GM19239 (cell line): ENCODE results near the gene TMEM41A.
"Not testable (repeated sequence)": the region's sequence is repeated elsewhere in the genome, so short reads cannot be mapped to it uniquely, and the experiment has no call there.

Experiments
- DNase-seq: peaks from one replicate; pipeline ENCODE4 v3.0.0; 2011; ENCODE audit warnings: low spot score; ENCODE audit not compliant: insufficient read length
- FAIRE-seq: peaks from 2 replicates; lab custom pipeline; 2011; peaks lifted over from hg19 to GRCh38; lab: Jason Lieb, UNC

The TMEM41A gene

DNA sequence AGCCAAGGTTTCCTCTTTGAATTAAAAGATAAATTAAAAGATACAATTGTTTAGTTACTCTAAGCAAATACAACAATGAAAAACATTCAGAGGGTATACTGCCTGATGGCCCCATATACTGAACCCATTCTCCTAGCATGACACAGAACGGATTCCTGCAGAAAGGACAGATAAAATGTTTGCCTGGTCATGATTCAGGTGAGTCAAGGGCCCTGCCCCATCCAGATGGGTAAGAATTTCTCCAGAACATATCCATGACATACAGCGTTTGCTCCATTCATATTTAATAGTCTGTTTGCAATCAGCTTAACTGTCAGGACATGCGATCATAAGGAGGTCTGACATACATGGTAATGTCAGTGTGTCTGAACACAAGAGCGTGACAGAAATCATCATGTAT lies 8.6 kb downstream of the TMEM41A start:
- no peak for FAIRE-seq
- DNase-seq, result no peak

DNA sequence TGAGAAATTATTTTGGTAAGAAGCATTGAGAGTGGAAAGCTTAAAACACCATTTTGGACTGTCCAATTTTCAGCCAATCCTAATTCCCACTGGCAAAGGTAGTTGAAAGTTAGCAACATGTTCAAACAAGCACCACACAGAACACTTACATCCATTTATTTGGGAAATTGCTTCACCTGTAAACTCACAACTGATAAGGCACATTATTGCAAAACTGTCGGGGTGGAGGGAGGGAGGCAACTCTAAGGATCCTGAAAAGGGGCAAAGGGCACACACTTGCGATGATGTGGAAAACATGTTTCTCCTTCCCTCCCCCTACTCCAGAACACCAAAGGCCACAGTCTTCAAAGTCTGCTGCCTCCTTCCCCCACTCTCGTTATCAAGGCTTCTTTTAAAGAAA lies 9.4 kb downstream of the TMEM41A start:
- FAIRE-seq (no peak), DNase-seq (no peak)

DNA sequence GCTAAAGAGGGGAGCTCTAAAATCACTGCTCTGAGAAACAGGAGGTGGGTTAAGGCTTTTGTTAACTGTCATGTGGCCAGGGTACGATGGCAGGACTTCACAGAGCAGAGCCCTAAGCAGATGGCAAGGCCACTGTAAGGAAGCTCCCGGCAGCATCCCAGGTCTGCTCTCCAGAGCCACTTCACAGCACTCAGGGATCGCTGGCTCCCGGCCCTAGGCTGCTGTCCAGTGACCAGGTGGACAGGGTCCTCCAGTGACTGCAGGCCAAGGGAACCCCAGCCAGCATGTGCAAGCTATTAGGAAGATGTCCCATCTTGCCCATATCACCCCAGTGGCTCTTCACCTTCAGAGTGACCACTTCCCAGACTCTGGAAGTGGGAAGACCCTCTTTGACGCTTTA lies 10.4 kb downstream of the TMEM41A start:
- FAIRE-seq, result no peak
- no peak for DNase-seq

DNA sequence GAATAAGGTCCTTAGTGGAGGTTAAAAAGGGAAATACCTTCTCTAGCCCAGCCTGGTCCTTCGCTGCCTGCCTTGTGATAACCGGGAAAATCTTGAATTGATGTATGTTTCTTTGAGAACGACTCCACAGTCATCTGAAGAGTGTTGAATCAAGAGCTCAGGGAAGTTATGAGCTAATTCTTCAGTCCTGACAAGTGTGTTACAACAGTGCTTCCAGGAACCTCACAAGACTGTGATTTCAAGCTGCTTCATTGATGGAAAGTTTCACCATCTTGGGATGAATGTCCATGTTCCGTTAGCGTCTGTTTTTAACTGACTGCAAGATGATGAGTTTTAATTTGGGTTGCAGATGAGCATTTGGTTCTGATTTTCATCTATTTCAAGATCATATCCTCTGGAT lies 12.4 kb downstream of the TMEM41A start:
- DNase-seq (no peak), FAIRE-seq (no peak)

DNA sequence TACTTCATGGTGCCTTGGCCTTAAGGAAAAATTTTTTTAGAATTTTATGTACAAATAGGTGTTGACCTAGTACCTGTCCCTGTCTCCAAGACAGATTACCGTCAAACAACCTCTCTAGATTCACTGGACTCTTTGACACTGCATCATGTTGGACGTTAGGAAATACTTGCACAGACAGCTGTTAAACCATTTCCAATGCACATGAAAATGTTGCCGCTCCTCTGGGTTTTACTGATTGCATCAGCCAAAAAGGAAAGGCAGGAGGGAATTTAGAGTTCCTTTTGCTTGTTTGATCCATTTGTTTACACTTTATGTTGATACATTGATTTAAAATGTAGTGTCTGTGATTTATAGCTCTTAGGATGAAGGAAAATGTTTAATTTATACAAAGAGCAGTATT lies 14.5 kb downstream of the TMEM41A start:
- FAIRE-seq, result no peak
- no peak for DNase-seq

DNA sequence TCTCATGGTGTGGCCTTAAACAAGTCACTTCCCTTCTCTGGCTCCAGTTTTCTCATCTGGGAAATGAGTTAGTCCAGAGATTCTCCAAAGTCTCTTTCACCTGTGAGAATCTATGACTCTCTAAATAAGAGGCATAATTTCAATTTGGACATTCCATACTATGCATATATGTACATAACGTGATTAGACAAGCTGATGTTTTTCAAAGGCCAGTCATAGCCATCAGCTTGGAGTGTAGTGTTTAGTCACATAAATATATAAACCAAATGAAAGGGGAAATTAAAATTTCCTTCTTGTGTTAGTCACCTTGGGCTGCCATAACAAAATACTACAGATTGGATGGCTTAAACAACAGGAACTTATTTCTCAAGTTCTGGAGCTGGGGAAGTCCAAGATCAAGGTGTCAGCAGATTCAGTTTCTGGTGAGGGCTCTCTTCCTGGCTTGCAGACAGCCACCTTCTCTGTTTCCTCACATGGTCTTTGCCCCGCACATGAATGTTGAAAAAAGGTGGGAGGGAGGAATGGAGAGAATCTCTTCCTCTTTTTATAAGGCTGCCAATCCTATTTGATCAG lies 19.4 kb downstream of the TMEM41A start:
- DNase-seq, result no peak
- FAIRE-seq, result no peak

DNA sequence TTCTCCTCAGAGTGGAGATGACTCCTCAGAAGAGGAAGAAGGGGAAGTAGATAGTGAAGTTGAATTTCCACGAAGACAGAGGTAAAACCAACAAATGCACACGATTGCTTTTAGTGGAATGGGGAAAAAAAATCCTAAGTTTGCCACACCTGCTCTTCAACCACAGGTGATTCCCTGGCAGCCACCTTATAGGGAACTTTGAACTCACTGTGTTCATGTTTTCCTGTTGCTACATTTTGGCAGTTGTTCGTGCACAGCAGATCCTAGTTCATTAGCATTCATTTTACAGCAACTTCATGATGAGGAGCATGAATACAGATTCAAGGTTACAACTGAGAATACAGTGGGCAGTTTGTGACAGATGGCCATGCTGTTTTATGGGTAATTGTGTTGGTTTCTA lies 21.5 kb downstream of the TMEM41A start:
- DNase-seq (no peak), FAIRE-seq (no peak)

DNA sequence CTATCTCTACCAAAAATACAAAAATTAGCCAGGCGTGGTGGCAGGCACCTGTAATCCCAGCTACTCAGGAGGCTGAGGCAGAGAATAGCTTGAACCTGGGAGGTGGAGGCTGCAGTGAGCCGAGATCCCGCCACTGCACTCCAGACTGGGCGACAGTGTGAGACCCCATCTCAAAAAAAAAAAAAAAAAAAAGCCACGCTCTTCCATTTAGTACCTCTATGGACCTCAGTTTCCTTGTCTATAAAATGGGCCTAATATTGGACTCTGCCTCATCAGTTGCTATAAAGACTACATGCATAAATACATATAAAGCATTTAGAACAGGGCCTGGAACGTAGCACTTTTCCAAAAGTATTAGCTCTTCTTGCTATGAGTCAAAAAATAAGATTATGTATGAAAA lies 23.9 kb downstream of the TMEM41A start:
- not testable (repeated sequence) for DNase-seq, FAIRE-seq

DNA sequence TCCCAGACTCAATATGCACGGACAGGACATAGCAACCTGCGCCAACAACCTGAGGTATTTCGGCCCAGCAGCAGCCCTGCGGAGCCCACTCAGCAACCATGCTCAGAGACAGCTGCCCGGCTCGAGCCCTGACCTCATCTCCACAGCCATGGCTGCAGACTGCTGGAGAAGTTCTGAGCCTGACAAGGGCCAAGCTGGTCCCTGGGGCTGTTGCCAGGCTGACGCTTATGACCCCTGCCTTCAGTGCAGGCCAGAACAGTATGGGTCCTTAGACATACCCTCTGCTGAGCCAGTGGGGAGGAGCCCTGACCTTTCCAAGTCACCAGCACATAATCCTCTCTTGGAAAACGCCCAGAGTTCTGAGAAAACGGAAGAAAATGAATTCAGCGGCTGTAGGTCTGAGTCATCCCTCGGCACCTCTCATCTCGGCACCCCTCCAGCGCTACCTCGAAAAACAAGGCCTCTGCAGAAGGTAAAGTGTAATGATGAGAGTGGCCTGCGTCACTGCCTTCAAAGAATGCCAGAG lies 25.5 kb downstream of the TMEM41A start:
- no peak for FAIRE-seq

DNA sequence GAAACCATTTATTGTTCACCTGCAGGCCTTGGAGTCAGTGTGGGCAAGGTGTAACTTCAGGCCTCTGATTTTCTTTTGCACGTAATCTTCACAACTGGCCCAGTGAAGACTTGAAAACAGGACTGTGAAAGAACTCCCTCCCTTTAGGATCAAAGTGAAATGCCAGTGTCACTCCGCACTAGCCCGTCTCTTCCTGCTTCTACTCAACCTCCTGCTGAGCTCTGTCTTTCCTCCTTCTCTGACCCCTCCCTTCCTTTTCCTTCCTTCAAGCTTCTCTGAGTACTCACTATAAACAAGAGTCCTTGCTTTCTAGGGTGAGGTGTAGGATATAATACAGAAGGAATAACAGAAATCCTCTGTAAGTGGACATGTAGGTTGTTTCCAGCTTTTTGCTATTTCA lies 28.5 kb downstream of the TMEM41A start:
- FAIRE-seq (no peak), DNase-seq (no peak)

More for the DNA sequence above, 25.5 kb downstream of the TMEM41A start:
- DNase-seq, result no peak

DNA sequence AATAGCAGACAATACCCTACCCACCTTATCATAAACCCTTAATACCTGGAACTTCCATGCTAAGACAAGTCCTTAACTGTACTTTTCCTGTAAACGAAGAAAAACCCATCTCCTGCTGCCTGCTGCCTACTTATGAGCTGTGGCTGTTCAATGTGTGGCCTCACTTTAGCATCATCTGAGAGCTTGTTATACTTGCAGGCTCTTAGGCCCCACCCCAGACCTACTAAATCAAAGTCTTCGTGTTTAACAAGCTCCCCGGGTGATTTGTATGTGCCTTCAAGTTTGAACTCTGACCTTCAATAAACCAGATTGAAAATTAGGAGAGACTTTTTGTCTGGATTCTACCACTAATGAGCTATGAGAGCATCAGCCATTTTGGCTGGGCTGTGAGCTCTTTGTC lies 29.3 kb downstream of the TMEM41A start:
- no peak for FAIRE-seq

DNA sequence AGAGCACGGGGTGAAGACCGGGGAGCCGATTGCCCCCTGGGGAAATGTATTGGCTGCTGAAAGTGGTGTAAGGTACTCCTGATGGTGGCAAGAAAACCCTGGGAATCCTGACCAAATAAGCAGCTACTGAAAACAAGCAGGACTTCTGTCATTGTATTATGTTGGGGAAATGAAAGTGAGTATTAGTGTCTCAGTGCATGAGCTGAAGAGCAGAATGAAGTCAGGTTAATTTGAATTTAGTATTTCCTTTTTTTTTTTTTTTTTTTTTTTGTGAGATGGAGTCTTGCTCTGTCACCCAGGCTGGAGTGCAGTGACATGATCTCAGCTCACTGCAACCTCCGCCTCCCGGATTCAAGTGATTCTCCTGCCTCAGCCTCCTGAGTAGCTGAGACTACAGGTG lies 32.7 kb downstream of the TMEM41A start:
- not testable (repeated sequence) for FAIRE-seq, DNase-seq

More for the DNA sequence above, 29.3 kb downstream of the TMEM41A start:
- no peak for DNase-seq

DNA sequence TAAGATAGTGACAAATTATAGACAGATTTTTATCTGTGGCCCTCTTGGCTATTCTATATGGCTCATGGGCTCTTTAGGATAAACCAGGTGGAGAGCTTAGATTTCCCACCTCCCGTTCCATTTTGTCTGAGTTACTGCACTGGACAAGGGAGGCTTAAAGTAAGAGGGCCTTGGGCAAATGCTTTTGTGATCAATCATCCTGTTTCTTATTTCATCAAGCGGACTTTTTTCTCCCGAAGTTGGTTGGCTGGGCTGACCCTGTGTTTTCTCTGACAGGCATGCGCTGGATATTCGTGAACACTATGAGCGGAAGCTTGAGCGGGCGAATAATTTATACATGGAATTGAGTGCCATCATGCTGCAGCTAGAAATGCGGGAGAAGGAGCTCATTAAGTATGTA lies 33.4 kb downstream of the TMEM41A start:
- no peak for DNase-seq
- no peak for FAIRE-seq

DNA sequence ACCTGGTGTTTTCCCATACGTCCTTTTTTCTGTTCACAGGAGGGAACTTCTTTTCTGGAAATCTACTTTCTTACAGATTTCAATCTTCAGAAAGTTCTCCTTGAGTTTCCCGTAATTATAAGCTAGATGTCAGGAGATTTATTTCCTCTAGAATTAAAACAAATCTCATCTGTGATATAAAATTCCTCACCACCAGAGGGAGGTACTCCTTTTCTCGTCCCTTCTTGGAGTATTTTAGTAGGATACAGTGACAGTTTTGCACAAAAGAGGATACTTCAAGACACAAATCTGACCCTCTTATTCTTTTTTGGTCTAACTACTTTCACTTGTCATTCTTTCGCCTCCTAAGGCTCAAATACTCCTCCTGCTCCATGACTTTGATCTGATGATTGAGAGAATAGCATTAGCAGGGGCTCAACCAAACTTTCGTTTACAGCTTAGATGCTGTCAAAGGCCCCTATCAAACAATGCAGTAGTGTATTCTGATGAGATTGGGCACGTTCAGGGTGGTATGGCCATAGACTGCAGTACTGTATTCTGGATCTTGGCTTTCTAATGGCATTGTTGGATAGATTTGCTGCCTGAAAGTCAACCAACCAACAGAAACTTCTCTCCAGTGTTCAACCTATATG lies 38.0 kb downstream of the TMEM41A start:
- no peak for DNase-seq
- no peak for FAIRE-seq

DNA sequence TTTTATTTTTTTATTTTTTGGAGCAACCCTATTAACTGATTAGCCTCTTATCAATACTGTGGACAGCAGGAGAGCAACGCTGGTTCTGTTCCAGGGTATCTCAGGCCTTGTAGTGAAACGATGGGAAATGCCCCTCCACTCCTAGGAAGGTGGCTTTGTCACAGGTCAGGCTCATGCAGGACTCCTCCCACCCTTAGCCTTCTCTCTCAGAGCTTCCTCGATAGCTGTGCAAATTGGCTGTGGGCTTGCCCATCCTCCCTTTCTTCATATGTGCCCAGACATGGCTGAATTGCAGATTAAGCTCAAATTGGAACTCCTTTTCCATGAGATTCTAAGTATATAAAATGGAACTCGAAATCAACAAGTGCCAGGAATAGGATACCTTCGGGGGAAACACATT lies 38.5 kb downstream of the TMEM41A start:
- FAIRE-seq, result no peak

DNA sequence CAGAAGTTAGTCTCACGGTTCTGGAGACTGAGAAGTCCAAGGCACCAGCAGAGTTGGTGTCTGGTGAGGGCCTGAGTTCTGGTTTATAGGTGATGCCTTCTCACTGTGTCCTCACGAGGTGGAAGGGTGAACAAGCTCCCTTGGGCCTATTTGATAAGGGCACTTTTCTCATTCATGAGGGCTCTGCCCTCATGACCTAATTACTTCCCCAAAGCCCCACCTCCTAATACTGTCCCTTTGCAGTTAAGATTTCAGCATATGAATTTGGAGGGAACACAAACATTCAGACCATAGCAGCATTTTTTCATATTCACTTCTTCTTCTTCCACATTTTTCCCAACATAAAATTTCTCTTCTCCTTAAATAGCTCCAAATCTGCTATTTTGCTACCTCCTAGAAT lies 41.5 kb downstream of the TMEM41A start:
- DNase-seq (no peak), FAIRE-seq (no peak)

More for the DNA sequence above, 38.5 kb downstream of the TMEM41A start:
- no peak for DNase-seq

DNA sequence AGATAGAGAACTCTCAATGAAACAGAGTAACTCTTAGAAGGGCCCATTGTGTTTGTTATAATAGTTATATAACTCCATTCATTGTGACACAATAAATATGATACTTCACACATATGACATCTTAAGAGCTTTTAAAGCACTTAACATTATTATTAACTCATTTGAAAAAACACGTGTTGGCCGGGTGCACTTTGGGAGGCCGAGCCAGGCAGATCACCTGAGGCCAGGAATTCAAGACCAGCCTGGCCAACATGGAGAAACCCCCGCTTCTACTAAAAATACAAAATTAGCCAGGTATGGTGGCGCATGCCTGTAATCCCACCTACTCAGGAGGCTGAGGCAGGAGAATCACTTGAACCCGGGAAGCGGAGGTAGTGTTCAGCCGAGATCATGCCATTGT lies 47.4 kb downstream of the TMEM41A start:
- not testable (repeated sequence) for FAIRE-seq, DNase-seq

DNA sequence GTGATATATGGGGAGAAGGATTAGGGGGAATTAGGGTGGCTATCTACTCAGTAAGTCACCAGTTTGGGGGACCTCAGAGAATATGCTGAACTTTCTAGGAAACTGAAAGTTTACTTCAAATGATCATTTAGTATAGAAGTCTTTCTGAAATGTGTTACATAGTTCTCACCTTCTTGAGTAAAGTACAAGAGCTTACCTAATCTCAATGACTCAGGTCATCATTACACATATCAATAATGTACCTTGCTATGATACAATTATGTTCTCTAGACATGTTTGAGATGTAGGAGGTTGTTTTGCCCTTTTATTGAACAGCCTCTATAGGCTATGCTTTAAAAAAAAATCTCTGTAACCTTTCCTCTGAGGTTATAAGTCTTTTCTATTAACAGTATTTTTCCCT lies 50.7 kb downstream of the TMEM41A start:
- no peak for FAIRE-seq
- no peak for DNase-seq

DNA sequence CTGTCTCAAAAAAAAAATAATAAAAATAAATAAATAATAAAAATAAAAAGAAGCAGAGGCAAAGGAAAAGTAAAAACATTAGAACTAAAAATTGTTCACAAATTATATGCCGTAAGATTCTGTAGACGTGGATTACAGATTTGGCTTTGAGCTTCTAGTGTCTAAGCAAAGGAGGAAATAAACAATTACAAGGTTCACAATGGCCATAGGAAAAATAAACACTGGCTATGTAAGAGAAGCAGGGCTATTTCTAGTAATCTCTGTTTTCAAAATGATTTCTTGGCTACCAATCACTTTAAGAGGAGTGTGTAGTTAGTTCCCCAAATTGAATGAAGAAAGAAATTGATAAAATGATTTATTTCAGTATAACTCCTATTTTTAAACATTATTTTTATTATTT lies 54.5 kb downstream of the TMEM41A start:
- DNase-seq (no peak), FAIRE-seq (no peak)

DNA sequence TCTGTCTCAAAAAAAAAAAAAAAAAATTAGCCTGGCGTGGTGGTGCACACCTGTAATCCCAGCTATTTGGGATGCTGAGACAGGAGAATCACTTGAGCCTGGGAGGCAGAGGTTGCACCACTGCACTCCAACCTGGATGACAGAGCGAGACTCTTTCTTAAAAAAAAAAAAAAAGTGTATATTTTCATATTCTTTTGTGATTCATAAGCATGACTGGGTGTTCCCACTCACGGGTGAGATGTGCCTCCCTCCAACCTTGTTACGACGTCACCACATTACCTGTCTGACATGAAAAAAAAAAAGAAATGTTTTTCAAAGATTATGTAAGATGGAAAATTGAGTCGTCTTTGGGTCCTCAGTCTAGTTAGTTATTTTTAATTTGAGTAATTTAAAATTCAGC lies 56.8 kb downstream of the TMEM41A start:
- FAIRE-seq, result no peak
- no peak for DNase-seq

DNA sequence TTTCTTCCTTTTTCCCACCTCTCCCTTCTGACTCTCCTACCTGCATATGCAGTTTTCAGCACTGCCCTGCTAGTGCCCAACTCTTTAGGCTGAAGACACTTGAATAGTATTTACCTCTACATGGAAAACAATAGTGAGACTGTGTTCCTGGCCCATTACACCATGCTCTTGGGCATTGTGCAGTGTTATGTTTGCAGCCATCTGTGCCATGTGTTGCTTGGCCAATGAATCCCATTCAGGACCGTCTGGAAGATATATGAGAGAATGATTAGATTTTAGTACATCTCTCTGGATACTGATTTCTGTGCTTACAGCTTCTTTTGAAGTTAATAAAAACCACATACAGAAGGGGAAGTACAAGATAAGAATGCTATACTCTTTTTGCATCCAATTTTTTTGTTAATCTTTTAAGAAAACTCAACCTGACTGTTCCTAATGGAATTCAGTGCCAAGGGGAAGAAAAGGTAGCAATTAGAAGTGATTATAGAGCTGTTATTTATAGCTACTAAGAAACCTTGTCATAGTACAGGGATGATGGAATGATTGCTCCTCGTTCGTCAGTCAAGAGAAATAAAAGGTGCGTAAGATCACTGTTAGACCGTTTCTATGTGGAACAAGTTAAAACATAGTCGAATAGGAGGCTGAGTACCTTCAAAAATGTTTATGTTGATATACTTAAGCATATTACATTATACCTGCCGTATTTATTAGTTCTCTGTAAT lies 58.9 kb downstream of the TMEM41A start:
- DNase-seq (no peak), FAIRE-seq (peak; percentile 49)
